NCI-H526 treated with DMSO at 0.1 percent for 48 hours (cell line): Measurements from ENCODE around the gene HMGN5.

ENCODE experiments used
- DNase-seq: peaks from one replicate; lab custom pipeline; 2025; lab: John Stamatoyannopoulos, UW

The HMGN5 gene

GRCh38 chrX:81120258-81120935, 81.3 kb downstream of the HMGN5 start:
- no peak for DNase-seq

DNA sequence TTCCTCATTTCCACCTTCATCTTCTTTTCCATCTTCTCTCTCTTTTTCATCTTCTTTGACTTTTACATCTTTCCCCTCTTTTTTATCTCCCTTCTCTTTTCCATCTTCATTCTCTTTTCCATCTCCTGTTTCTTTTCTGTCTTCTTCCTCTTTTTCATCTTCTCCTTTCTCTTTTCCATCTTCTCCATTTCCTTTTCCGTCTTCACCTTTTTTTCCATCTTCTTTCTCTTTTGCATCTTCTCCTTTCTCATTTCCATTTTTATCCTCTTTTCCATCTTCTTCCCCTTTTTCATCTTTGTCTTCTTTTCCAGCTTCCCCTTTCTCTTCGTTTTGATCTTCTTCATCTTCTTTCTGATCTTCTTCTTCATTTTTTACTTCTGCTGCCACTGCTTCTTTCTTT, 87.0 kb downstream of the HMGN5 start:
- DNase-seq, result no peak

DNA sequence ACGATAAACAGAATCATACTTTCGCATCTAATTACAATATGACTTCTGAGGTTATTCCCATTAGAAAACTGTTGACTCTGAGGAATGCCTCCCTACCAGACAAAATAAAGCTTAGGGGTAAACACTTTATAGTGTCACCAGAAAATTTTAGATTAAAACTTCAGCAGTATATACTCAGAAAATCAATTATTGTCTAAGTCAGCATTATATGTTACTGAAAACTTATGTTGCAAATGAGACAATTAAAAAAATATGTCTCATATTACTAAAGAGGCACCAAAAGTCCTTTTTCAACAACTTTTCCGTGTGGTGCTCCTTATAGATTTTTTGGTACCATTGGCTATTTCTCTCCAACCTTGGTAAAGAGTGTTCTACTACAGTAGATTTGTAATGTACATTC, 91.4 kb downstream of the HMGN5 start:
- DNase-seq, result no peak

- DNase-seq, result no peak
Observed at GRCh38 chrX:81082649-81083048, 119.1 kb downstream of the HMGN5 start.
